ENCODE data around the gene DLX4. TPM values are rescaled to one million over a fixed set of nuclear protein-coding genes. Genes with fewer than 3 reads are reported as not detected.

The DLX4 gene
- total and polyA plus RNA-seq, 2 donors (not counting 3 experiments of a cell fraction or from before 2014, with no cell fraction given): not detected

DNA sequence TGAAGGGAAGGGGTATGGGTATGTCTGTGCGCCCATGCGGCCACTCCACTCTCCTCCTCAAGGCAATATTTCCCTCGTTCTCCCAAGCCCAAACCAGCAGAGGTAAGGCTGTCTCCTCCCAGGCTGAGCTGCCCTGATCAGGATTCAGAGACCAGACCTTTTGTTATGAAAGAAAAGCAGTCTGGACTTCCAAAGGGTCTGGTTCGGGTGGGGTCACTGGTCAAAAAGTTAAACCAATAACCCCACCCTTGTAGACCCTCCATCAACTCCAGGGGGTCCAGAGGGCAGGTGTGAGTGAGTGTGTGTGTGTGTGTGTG, 5.7 kb upstream of the DLX4 start:
- Histone ChIP-seq H2AFZ (ENCODE audit: low read depth, low read length) (no peak overlapping the region), H3K27me3 (ENCODE audit: control insufficient read depth in 2 of 2, insufficient read depth in 2 of 2, low read length in 2 of 2) (peaks cover 62 to 65% of the 10 kb centered on the region in 2 experiments), H4K20me1 (replicated peaks; ENCODE audit: control insufficient read depth, extremely low read depth, insufficient read depth, low read length) (no peaks in the 10 kb centered on the region), H3K79me2 (ENCODE audit: control insufficient read depth, insufficient read depth, low read length) (no peaks in the 10 kb centered on the region), H3K36me3 (ENCODE audit: control insufficient read depth in 2 of 2, extremely low read depth in 1 of 2, insufficient read depth in 2 of 2, low read length in 2 of 2) (no peaks in the 10 kb centered on the region), H3K4me1 (ENCODE audit: control insufficient read depth, extremely low read depth, insufficient read depth, low read length) (no peaks in the 10 kb centered on the region), H3K9me1 (replicated peaks; ENCODE audit: control insufficient read depth, extremely low read depth, insufficient read depth, low read length) (no peaks in the 10 kb centered on the region), H3K4me2 (ENCODE audit: insufficient read depth, low read length) (no peak overlapping the region), H3K27ac (ENCODE audit: insufficient read depth, low read depth, low read length) (no peak overlapping the region), H3K9ac (replicated peaks; ENCODE audit: extremely low read depth, insufficient read depth, low read length) (no peak overlapping the region), H3K4me3 (replicated peaks in 1 of 3; ENCODE audit: insufficient read depth in 1 of 3, low read depth in 1 of 3, low read length in 3 of 3) (no peak overlapping the region), H3K9me3 (replicated peaks; ENCODE audit: control insufficient read depth, insufficient read depth, low read length) (no peaks in the 10 kb centered on the region)
- dilution Hi-C loops (cut with MboI; ENCODE audit: extremely low pct_ligation_motif_present, low sequenced_read_pairs) (no loop called here), intact Hi-C loops (cut with micrococcal nuclease) (no loop called here)
- no TSS peak for BruUV-seq (replicated peaks)
- TF ChIP-seq EZH2 (IDR thresholded peaks at IDR 0.05; ENCODE audit: borderline replicate concordance, low read depth, low read length, severe bottlenecking) (no peak), POLR2AphosphoS5 (IDR thresholded peaks at IDR 0.05; ENCODE audit: insufficient read depth, low read depth, low read length) (no peak), JUN (IDR thresholded peaks at IDR 0.05; ENCODE audit: borderline replicate concordance, insufficient read depth, insufficient read length, low read depth) (no peak), MYC (IDR thresholded peaks at IDR 0.05; ENCODE audit: low read depth, low read length) (no peak), FOS (IDR thresholded peaks at IDR 0.05; ENCODE audit: borderline replicate concordance, insufficient read depth, low read length) (no peak), POLR2A (IDR thresholded peaks at IDR 0.05; ENCODE audit: low read depth, low read length) (no peak), GATA2 (IDR thresholded peaks at IDR 0.05; ENCODE audit: insufficient read depth, insufficient read length, low read depth, low read length) (no peak)
- TF ChIP-seq, protein P1, sequence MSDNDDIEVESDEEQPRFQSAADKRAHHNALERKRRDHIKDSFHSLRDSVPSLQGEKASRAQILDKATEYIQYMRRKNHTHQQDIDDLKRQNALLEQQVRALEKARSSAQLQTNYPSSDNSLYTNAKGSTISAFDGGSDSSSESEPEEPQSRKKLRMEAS (IDR thresholded peaks at IDR 0.05; ENCODE audit: insufficient read depth, insufficient read length): no peak
- TF ChIP-seq, protein P2, sequence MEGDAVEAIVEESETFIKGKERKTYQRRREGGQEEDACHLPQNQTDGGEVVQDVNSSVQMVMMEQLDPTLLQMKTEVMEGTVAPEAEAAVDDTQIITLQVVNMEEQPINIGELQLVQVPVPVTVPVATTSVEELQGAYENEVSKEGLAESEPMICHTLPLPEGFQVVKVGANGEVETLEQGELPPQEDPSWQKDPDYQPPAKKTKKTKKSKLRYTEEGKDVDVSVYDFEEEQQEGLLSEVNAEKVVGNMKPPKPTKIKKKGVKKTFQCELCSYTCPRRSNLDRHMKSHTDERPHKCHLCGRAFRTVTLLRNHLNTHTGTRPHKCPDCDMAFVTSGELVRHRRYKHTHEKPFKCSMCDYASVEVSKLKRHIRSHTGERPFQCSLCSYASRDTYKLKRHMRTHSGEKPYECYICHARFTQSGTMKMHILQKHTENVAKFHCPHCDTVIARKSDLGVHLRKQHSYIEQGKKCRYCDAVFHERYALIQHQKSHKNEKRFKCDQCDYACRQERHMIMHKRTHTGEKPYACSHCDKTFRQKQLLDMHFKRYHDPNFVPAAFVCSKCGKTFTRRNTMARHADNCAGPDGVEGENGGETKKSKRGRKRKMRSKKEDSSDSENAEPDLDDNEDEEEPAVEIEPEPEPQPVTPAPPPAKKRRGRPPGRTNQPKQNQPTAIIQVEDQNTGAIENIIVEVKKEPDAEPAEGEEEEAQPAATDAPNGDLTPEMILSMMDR (IDR thresholded peaks at IDR 0.05; ENCODE audit: extremely low read depth in 1 of 2, insufficient read depth in 1 of 2, low read depth in 1 of 2, low read length in 2 of 2): no peak
- ChIA-PET POLR2A (no interaction called here), CTCF (interaction anchor here (1.2 kb wide), 1 partner anchor 10 kb away, joined by 5 read pairs; no protein-coding TSS in a partner anchor)
- no peak for FAIRE-seq
- DNase-seq (ENCODE audit: low read depth, low spot score): no peak

Data from endothelial cell of umbilical vein (primary cell).